ENCODE results near the gene CFAP46. TPM values are rescaled to one million over a fixed set of nuclear protein-coding genes. Genes with fewer than 3 reads are reported as not detected.

CFAP46 gene
- total and polyA plus RNA-seq, 9 of the 15 experiments (the other 6 are each of a cell fraction or from before 2014, with no cell fraction given) = not detected

GRCh38 chr10:132836832-132837540 lies 105.4 kb downstream of the CFAP46 start:
- in situ Hi-C loops (cut with MboI) = no loop called here
- Histone ChIP-seq H3K9ac (ENCODE audit: insufficient read depth in 1 of 2, low read depth in 2 of 2, low read length in 2 of 2) (no peak overlapping the region), H3K4me2 (ENCODE audit: insufficient read depth, low read length) (no peak overlapping the region), H3K4me1 (replicated peaks in 1 of 2; ENCODE audit: control insufficient read depth in 2 of 2, insufficient read depth in 2 of 2, low read length in 2 of 2) (peaks cover 0 to 7% of the 10 kb centered on the region in 2 experiments; a peak in 1 of 5 replicates), H3K4me3 (no peak overlapping the region), H3K9me1 (ENCODE audit: control insufficient read depth, insufficient read depth, low read length) (no peaks in the 10 kb centered on the region), H3K27me3 (ENCODE audit: control insufficient read depth in 2 of 2, insufficient read depth in 2 of 2, low read length in 2 of 2) (peaks cover 0 to 13% of the 10 kb centered on the region in 2 experiments; a peak in 1 of 5 replicates), H4K20me1 (replicated peaks; ENCODE audit: control insufficient read depth, insufficient read depth, low read length) (no peaks in the 10 kb centered on the region), H3K27ac (ENCODE audit: extremely low read depth, low read depth, low read length) (no peak overlapping the region), H2AFZ (ENCODE audit: low read depth, low read length) (no peak overlapping the region), H3K79me2 (ENCODE audit: control insufficient read depth, insufficient read depth, low read length) (no peaks in the 10 kb centered on the region), H3K36me3 (ENCODE audit: control insufficient read depth, insufficient read depth, low read length) (no peaks in the 10 kb centered on the region), H3K9me3 (replicated peaks; ENCODE audit: control insufficient read depth, insufficient read depth, low read depth, low read length) (no peaks in the 10 kb centered on the region)
- ATAC-seq (peak; percentile 72), FAIRE-seq (peak; percentile 6), DNase-seq (ENCODE audit: extremely low read depth in 1 of 4, low spot score in 3 of 4) (peak; percentile 43 to 83 (median 79))
- intact Hi-C loops (cut with micrococcal nuclease) = no loop called here
- POLR2A ChIA-PET = no interaction called here
- CTCF ChIA-PET (ENCODE audit: low intra/inter-chr PET ratio) = interaction anchor here (0.6 to 1.0 kb wide), 3 partner anchors 12 to 262 kb away, joined by 3 to 4 read pairs (median 3); no protein-coding TSS in a partner anchor
- 25% methylated on average over 26 of the region's 34 CpGs for WGBS (ENCODE audit: insufficient coverage, low coverage, missing lambda C conversion rate)
- BruUV-seq (replicated peaks) = no TSS peak
- TF ChIP-seq RAD21 (CRISPR knock-in tag; conservative IDR thresholded peaks at IDR 0.05 in 1 of 2, IDR thresholded peaks at IDR 0.05 in 1 of 2) = peak; percentile 57 to 70
- peak; percentile 70 to 79 (median 74) for TF ChIP-seq CTCF (IDR thresholded peaks at IDR 0.05 in 2 of 3, conservative IDR thresholded peaks at IDR 0.05 in 1 of 3; ENCODE audit: insufficient read depth in 2 of 3, low read depth in 1 of 3, low read length in 3 of 3)
- peak; percentile 36; the same call in 1 of the 2 replicates for TF ChIP-seq VEZF1 (CRISPR knock-in tag; IDR thresholded peaks at IDR 0.05)
- TF ChIP-seq ZNF780A (CRISPR knock-in tag; IDR thresholded peaks at IDR 0.05) = no peak
- peak; percentile 67 for TF ChIP-seq SMC3 (conservative IDR thresholded peaks at IDR 0.05; ENCODE audit: insufficient read depth, low read depth, low read length)
- TF ChIP-seq, protein P1, sequence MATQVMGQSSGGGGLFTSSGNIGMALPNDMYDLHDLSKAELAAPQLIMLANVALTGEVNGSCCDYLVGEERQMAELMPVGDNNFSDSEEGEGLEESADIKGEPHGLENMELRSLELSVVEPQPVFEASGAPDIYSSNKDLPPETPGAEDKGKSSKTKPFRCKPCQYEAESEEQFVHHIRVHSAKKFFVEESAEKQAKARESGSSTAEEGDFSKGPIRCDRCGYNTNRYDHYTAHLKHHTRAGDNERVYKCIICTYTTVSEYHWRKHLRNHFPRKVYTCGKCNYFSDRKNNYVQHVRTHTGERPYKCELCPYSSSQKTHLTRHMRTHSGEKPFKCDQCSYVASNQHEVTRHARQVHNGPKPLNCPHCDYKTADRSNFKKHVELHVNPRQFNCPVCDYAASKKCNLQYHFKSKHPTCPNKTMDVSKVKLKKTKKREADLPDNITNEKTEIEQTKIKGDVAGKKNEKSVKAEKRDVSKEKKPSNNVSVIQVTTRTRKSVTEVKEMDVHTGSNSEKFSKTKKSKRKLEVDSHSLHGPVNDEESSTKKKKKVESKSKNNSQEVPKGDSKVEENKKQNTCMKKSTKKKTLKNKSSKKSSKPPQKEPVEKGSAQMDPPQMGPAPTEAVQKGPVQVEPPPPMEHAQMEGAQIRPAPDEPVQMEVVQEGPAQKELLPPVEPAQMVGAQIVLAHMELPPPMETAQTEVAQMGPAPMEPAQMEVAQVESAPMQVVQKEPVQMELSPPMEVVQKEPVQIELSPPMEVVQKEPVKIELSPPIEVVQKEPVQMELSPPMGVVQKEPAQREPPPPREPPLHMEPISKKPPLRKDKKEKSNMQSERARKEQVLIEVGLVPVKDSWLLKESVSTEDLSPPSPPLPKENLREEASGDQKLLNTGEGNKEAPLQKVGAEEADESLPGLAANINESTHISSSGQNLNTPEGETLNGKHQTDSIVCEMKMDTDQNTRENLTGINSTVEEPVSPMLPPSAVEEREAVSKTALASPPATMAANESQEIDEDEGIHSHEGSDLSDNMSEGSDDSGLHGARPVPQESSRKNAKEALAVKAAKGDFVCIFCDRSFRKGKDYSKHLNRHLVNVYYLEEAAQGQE (IDR thresholded peaks at IDR 0.05; ENCODE audit: borderline replicate concordance) = peak; percentile 60; the same call in 1 of the 2 replicates
- TF ChIP-seq, protein P1 (CRISPR knock-in tag; IDR thresholded peaks at IDR 0.05; ENCODE audit: low read depth) = no peak
- no peak for TF ChIP-seq NFE2 (IDR thresholded peaks at IDR 0.05; ENCODE audit: low read depth)
- TF ChIP-seq STAG1 (CRISPR knock-in tag; IDR thresholded peaks at IDR 0.05; ENCODE audit: borderline replicate concordance) = peak; percentile 25; the same call in 1 of the 2 replicates
